Neural cell (in vitro differentiated cells): ENCODE data around the gene DLGAP4. TPM values are rescaled to one million over a fixed set of nuclear protein-coding genes. Genes with fewer than 3 reads are reported as not detected.

Experiments used
- H2AFZ ChIP-seq: fragments of 200-600, 300-800 bp; sonication (generic), shearing (Covaris generic); 2 replicates; pipeline ENCODE4 v1.6.0; 2014; ENCODE audit warnings: low read depth, mild to moderate bottlenecking, antibody characterized with exemption, low read length, moderate library complexity
- H3F3A ChIP-seq: fragments of 200-600 bp; shearing (Covaris generic); 2 replicates; pipeline ENCODE4 v1.6.1; 2016; ENCODE audit warnings: mild to moderate bottlenecking, moderate library complexity, mixed read lengths, antibody characterized with exemption, low read length; ENCODE audit not compliant: insufficient read depth, poor library complexity, severe bottlenecking
- H3K27ac ChIP-seq: fragments of 200-600, 300-800 bp; sonication (generic), shearing (Covaris generic); 2 replicates; pipeline ENCODE4 v1.5.1; 2014; ENCODE audit warnings: mild to moderate bottlenecking, low read length, moderate library complexity
- H3K27me3 ChIP-seq: fragments of 300-800, 200-600 bp; sonication (generic), shearing (Covaris generic); 2 replicates; pipeline ENCODE4 v1.6.0; 2014; ENCODE audit warnings: mild to moderate bottlenecking, low read depth, low read length, moderate library complexity; ENCODE audit not compliant: insufficient read depth
- H3K36me3 ChIP-seq: fragments of 300-800, 200-600 bp; sonication (generic), shearing (Covaris generic); 2 replicates; pipeline ENCODE4 v1.5.1; 2014; ENCODE audit warnings: mild to moderate bottlenecking, antibody characterized with exemption, low read length, moderate library complexity; ENCODE audit not compliant: insufficient read depth
- H3K4me2 ChIP-seq: fragments of 300-800, 200-600 bp; sonication (generic), shearing (Covaris generic); 2 replicates; pipeline ENCODE4 v1.6.0; 2014; ENCODE audit warnings: mild to moderate bottlenecking, low read length
- H3K4me3 ChIP-seq: fragments of 300-800, 200-600 bp; sonication (generic), shearing (Covaris generic); 2 replicates; pipeline ENCODE4 v1.5.1; 2014; ENCODE audit warnings: mild to moderate bottlenecking, low read length, moderate library complexity
- H3K79me2 ChIP-seq: fragments of 200-600 bp; shearing (Covaris generic); replicated peaks from 2 replicates; pipeline ENCODE4 v1.6.0; 2014; ENCODE audit warnings: mild to moderate bottlenecking, low read length, moderate library complexity; ENCODE audit not compliant: insufficient read depth
- H3K9ac ChIP-seq: fragments of 300-800, 200-600 bp; sonication (generic), shearing (Covaris generic); 2 replicates; pipeline ENCODE4 v1.6.1; 2016; ENCODE audit warnings: mild to moderate bottlenecking, low read length, mixed read lengths
- H3K9me2 ChIP-seq: fragments of 200-600 bp; shearing (Covaris generic); 2 replicates; pipeline ENCODE4 v1.6.1; 2016; ENCODE audit warnings: mild to moderate bottlenecking, low read length, mixed read lengths; ENCODE audit not compliant: insufficient read depth
- H3K9me3 ChIP-seq: fragments of 200-600, 300-800 bp; sonication (generic), shearing (Covaris generic); 2 replicates; pipeline ENCODE4 v1.6.1; 2016; ENCODE audit warnings: mild to moderate bottlenecking, mixed run types, low read length, moderate library complexity, mixed read lengths
- H4K20me1 ChIP-seq: fragments of 200-600 bp; shearing (Covaris generic); 2 replicates; pipeline ENCODE4 v1.6.1; 2016; ENCODE audit warnings: mild to moderate bottlenecking, mixed run types; ENCODE audit not compliant: insufficient read depth
- EP300 ChIP-seq: fragments of 450-650 bp; conservative IDR thresholded peaks from 2 replicates; pipeline ENCODE4 v1.6.1; 2014; ENCODE audit warnings: antibody characterized with exemption, mild to moderate bottlenecking, moderate library complexity; ENCODE audit not compliant: poor library complexity, severe bottlenecking
- EZH2 ChIP-seq: fragments of 200-600, 300-800 bp; shearing (Covaris generic), sonication (generic); IDR thresholded peaks from 2 replicates; pipeline ENCODE4 v1.6.1; 2014; ENCODE audit warnings: antibody characterized with exemption, low read length, borderline replicate concordance, mild to moderate bottlenecking; ENCODE audit not compliant: insufficient read depth, poor library complexity, severe bottlenecking
- MXI1 ChIP-seq: fragments of 450-650 bp; conservative IDR thresholded peaks from 2 replicates; pipeline ENCODE4 v1.6.1; 2014; ENCODE audit warnings: antibody characterized with exemption, mild to moderate bottlenecking; ENCODE audit not compliant: poor library complexity, severe bottlenecking
- POLR2AphosphoS5 ChIP-seq: IDR thresholded peaks from 2 replicates; pipeline ENCODE4 v1.6.1; 2012
- RAD21 ChIP-seq: fragments of 450-650 bp; conservative IDR thresholded peaks from 2 replicates; pipeline ENCODE4 v1.6.1; 2014; ENCODE audit warnings: antibody characterized with exemption, mild to moderate bottlenecking, moderate library complexity
- SMC3 ChIP-seq: fragments of 450-650 bp; conservative IDR thresholded peaks from 2 replicates; pipeline ENCODE4 v1.6.1; 2014; ENCODE audit warnings: antibody characterized with exemption, mild to moderate bottlenecking, moderate library complexity; ENCODE audit not compliant: poor library complexity
- TAF1 ChIP-seq: IDR thresholded peaks from 2 replicates; pipeline ENCODE4 v1.6.1; 2012; ENCODE audit warnings: low read depth
- polyA plus RNA-seq: library from polyadenylated mRNA; depleted of rRNA; stranded (reverse); fragments of >200 nt; gene quantifications from 2 replicates; pipeline ENCODE4 v1.2.3, GENCODE V29; 2014
- TF ChIP-seq, protein P1 (sequence below): IDR thresholded peaks from 2 replicates; pipeline ENCODE4 v1.6.1; 2012; ENCODE audit warnings: borderline replicate concordance
- TF ChIP-seq, protein P2 (sequence below): fragments of 450-650 bp; IDR thresholded peaks from 2 replicates; pipeline ENCODE4 v1.5.1; 2014; ENCODE audit warnings: antibody characterized with exemption, mild to moderate bottlenecking, moderate library complexity; ENCODE audit not compliant: poor library complexity, severe bottlenecking

The DLGAP4 gene
- polyA plus RNA-seq, 1 donor from 2014 or later = 31.2 TPM

DNA sequence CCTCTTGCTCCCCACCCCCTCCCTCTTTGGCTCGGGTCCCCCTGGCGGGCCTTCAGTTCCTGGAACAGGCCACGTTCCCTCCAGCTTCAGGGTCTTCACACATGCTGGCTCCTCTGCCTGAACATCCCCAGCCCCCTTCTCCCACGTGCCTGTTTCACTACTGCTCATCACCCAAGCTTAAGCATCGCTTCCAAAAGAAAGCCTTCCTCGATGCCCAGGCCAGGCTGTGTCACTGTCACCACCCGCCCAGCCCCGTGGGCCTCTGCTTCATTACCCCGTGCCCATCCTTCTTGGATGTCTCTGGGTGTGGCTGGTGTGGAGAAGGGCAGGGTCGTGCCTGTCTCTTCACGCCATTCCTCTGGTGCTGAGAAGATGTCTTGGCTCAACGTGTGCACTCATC is 2.8 kb downstream of the DLGAP4 start:
- no peak overlapping the region for H3K4me2 ChIP-seq
- H3K9me3 ChIP-seq = no peaks in the 10 kb centered on the region
- no peak overlapping the region for H3K27ac ChIP-seq
- no peaks in the 10 kb centered on the region for H3K36me3 ChIP-seq
- H3K27me3 ChIP-seq = peaks cover 12% of the 10 kb centered on the region
- no peaks in the 10 kb centered on the region for H4K20me1 ChIP-seq
- H2AFZ ChIP-seq = no peak overlapping the region
- no peaks in the 10 kb centered on the region for H3K79me2 ChIP-seq
- H3K9me2 ChIP-seq = no peaks in the 10 kb centered on the region
- H3K9ac ChIP-seq = no peak overlapping the region
- H3K4me3 ChIP-seq = no peak overlapping the region
- H3F3A ChIP-seq = no peaks in the 10 kb centered on the region
- no peak for TF ChIP-seq POLR2AphosphoS5
- TF ChIP-seq, protein P1, sequence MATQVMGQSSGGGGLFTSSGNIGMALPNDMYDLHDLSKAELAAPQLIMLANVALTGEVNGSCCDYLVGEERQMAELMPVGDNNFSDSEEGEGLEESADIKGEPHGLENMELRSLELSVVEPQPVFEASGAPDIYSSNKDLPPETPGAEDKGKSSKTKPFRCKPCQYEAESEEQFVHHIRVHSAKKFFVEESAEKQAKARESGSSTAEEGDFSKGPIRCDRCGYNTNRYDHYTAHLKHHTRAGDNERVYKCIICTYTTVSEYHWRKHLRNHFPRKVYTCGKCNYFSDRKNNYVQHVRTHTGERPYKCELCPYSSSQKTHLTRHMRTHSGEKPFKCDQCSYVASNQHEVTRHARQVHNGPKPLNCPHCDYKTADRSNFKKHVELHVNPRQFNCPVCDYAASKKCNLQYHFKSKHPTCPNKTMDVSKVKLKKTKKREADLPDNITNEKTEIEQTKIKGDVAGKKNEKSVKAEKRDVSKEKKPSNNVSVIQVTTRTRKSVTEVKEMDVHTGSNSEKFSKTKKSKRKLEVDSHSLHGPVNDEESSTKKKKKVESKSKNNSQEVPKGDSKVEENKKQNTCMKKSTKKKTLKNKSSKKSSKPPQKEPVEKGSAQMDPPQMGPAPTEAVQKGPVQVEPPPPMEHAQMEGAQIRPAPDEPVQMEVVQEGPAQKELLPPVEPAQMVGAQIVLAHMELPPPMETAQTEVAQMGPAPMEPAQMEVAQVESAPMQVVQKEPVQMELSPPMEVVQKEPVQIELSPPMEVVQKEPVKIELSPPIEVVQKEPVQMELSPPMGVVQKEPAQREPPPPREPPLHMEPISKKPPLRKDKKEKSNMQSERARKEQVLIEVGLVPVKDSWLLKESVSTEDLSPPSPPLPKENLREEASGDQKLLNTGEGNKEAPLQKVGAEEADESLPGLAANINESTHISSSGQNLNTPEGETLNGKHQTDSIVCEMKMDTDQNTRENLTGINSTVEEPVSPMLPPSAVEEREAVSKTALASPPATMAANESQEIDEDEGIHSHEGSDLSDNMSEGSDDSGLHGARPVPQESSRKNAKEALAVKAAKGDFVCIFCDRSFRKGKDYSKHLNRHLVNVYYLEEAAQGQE = no peak
- no peak for TF ChIP-seq EZH2
- no peak for TF ChIP-seq TAF1
- no peak for TF ChIP-seq EP300
- no peak for TF ChIP-seq SMC3
- no peak for TF ChIP-seq RAD21
- TF ChIP-seq MXI1 = no peak
- TF ChIP-seq, protein P2, sequence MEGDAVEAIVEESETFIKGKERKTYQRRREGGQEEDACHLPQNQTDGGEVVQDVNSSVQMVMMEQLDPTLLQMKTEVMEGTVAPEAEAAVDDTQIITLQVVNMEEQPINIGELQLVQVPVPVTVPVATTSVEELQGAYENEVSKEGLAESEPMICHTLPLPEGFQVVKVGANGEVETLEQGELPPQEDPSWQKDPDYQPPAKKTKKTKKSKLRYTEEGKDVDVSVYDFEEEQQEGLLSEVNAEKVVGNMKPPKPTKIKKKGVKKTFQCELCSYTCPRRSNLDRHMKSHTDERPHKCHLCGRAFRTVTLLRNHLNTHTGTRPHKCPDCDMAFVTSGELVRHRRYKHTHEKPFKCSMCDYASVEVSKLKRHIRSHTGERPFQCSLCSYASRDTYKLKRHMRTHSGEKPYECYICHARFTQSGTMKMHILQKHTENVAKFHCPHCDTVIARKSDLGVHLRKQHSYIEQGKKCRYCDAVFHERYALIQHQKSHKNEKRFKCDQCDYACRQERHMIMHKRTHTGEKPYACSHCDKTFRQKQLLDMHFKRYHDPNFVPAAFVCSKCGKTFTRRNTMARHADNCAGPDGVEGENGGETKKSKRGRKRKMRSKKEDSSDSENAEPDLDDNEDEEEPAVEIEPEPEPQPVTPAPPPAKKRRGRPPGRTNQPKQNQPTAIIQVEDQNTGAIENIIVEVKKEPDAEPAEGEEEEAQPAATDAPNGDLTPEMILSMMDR = no peak

DNA sequence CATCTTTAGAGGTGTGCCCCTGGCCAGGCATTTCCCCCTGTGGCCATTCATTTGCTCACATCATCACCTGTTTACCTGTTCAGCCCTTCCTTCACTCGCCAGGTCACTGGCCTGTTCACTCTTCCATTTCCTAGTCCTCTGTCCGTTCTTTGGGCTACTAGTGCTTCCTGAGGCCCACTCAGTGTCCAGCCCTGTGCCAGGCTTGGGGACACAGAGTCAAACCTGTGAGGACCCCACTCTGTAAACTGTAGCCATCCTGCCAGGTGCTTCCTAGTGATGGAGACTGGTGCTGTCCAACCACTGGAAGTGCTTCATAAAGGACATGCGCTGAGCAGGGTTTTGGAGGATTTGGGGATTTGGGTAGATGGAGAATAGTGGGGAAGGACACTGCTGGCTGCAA is 3.5 kb downstream of the DLGAP4 start:
- Histone ChIP-seq H3K9me3 (no peaks in the 10 kb centered on the region), H3K4me3 (no peak overlapping the region), H3K4me2 (no peak overlapping the region), H3K27me3 (peaks cover 9% of the 10 kb centered on the region), H3F3A (no peaks in the 10 kb centered on the region), H4K20me1 (no peaks in the 10 kb centered on the region), H2AFZ (no peak overlapping the region), H3K36me3 (no peaks in the 10 kb centered on the region), H3K9ac (no peak overlapping the region), H3K27ac (no peak overlapping the region), H3K79me2 (no peaks in the 10 kb centered on the region), H3K9me2 (no peaks in the 10 kb centered on the region)
- TF ChIP-seq, protein P1 = no peak
- TF ChIP-seq, protein P2 = no peak
- TF ChIP-seq EP300 = no peak
- no peak for TF ChIP-seq POLR2AphosphoS5
- no peak for TF ChIP-seq MXI1
- no peak for TF ChIP-seq EZH2
- no peak for TF ChIP-seq TAF1
- TF ChIP-seq RAD21 = no peak
- TF ChIP-seq SMC3 = no peak
